ENCODE data around the gene TMEM38A.

Gene TMEM38A

GRCh38 chr19:16660763-16661479 is at the start of gene TMEM38A:
Gene TMEM38A (plus strand): TSS chr19:16661139. CDS start chr19:16661218, 79 bp downstream.
- peak within 1 kb of the TSS; percentile 88 for H3K27ac ChIP-seq (ENCODE audit: low read depth, low read length)
- H3K4me1 ChIP-seq (ENCODE audit: control insufficient read depth, insufficient read depth, low read length) = peaks cover 9% of the 10 kb centered on the region
- peak within 1 kb of the TSS; percentile 91 for H3K9ac ChIP-seq (ENCODE audit: low read length)
- peak within 1 kb of the TSS; percentile 88 for H3K4me3 ChIP-seq (ENCODE audit: low read depth, low read length)
- no peaks in the 10 kb centered on the region for H3K9me3 ChIP-seq (ENCODE audit: control insufficient read depth, insufficient read depth, low read depth, low read length)
- peaks cover 30% of the 10 kb centered on the region for H3K36me3 ChIP-seq (ENCODE audit: control insufficient read depth, insufficient read depth, low read length)
- peaks cover 14% of the 10 kb centered on the region; the same call in 1 of the 2 replicates for H3K27me3 ChIP-seq (ENCODE audit: control insufficient read depth, insufficient read depth, low read length)

DNA sequence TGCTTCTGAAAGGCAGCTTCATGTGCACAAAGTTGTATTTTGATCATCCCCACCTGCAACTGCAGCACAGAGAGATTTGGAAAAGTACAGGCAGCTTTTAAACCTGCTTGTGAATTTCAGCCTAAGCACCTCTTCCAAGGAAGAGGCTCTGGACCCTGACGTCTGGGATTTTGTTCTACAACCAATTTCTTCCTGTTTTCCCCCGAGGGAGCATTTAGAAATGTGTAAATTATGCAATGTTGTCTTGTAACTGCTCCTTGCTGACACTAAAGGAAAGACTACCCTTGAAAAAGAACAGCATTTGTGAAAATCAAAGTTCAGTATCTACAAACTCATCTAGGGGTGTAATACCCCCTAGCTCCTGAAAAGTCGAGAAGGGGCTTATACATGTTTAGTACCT is 48.3 kb upstream of the TMEM38A start:
- Histone ChIP-seq H3K9ac (ENCODE audit: low read length) (no peak overlapping the region), H3K36me3 (ENCODE audit: control insufficient read depth, insufficient read depth, low read length) (no peaks in the 10 kb centered on the region), H3K27me3 (ENCODE audit: control insufficient read depth, insufficient read depth, low read length) (no peaks in the 10 kb centered on the region), H3K9me3 (ENCODE audit: control insufficient read depth, insufficient read depth, low read depth, low read length) (no peaks in the 10 kb centered on the region), H3K4me1 (ENCODE audit: control insufficient read depth, insufficient read depth, low read length) (peaks cover 15% of the 10 kb centered on the region; the same call in 1 of the 2 replicates), H3K27ac (ENCODE audit: low read depth, low read length) (no peak overlapping the region), H3K4me3 (ENCODE audit: low read depth, low read length) (no peak overlapping the region)

- Histone ChIP-seq H3K36me3 (ENCODE audit: control insufficient read depth, insufficient read depth, low read length) (no peaks in the 10 kb centered on the region), H3K4me1 (ENCODE audit: control insufficient read depth, insufficient read depth, low read length) (peaks cover 15% of the 10 kb centered on the region; the same call in 1 of the 2 replicates), H3K27me3 (ENCODE audit: control insufficient read depth, insufficient read depth, low read length) (no peaks in the 10 kb centered on the region), H3K9me3 (ENCODE audit: control insufficient read depth, insufficient read depth, low read depth, low read length) (no peaks in the 10 kb centered on the region), H3K9ac (ENCODE audit: low read length) (no peak overlapping the region), H3K4me3 (ENCODE audit: low read depth, low read length) (no peak overlapping the region), H3K27ac (ENCODE audit: low read depth, low read length) (no peak overlapping the region)
These were observed 47.1 kb upstream of the TMEM38A start for GRCh38 chr19:16613841-16614240.

DNA sequence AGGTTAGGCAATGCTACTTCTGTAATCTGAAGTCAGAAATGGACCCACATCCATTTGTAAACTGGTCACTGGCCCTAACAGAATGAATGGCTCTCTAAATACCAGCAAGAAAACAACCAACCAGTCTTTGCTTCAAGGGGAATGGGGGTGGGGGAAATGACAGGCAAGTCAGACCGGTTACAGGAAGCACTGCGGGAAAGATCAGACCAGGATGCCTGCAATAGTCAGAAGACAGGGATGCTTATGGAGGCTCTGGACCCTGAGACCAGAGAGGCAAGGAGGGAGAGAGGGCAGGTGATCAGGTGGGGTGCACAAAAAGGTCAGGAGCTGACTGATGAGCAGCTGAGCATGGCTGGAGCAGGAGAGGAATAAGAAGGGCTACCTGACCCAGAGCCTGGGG is 46.0 kb upstream of the TMEM38A start:
- Histone ChIP-seq H3K9me3 (ENCODE audit: control insufficient read depth, insufficient read depth, low read depth, low read length) (no peaks in the 10 kb centered on the region), H3K4me1 (ENCODE audit: control insufficient read depth, insufficient read depth, low read length) (peaks cover 20% of the 10 kb centered on the region), H3K27ac (ENCODE audit: low read depth, low read length) (no peak overlapping the region), H3K36me3 (ENCODE audit: control insufficient read depth, insufficient read depth, low read length) (no peaks in the 10 kb centered on the region), H3K9ac (ENCODE audit: low read length) (no peak overlapping the region), H3K4me3 (ENCODE audit: low read depth, low read length) (no peak overlapping the region), H3K27me3 (ENCODE audit: control insufficient read depth, insufficient read depth, low read length) (no peaks in the 10 kb centered on the region)

- H3K4me1 ChIP-seq (ENCODE audit: control insufficient read depth, insufficient read depth, low read length) = peaks cover 22% of the 10 kb centered on the region
- no peaks in the 10 kb centered on the region for H3K9me3 ChIP-seq (ENCODE audit: control insufficient read depth, insufficient read depth, low read depth, low read length)
- no peaks in the 10 kb centered on the region for H3K36me3 ChIP-seq (ENCODE audit: control insufficient read depth, insufficient read depth, low read length)
- H3K27ac ChIP-seq (ENCODE audit: low read depth, low read length) = no peak overlapping the region
- no peak overlapping the region for H3K9ac ChIP-seq (ENCODE audit: low read length)
- no peaks in the 10 kb centered on the region for H3K27me3 ChIP-seq (ENCODE audit: control insufficient read depth, insufficient read depth, low read length)
- no peak overlapping the region for H3K4me3 ChIP-seq (ENCODE audit: low read depth, low read length)
These were observed 45.1 kb upstream of the TMEM38A start for GRCh38 chr19:16615808-16616207.

DNA sequence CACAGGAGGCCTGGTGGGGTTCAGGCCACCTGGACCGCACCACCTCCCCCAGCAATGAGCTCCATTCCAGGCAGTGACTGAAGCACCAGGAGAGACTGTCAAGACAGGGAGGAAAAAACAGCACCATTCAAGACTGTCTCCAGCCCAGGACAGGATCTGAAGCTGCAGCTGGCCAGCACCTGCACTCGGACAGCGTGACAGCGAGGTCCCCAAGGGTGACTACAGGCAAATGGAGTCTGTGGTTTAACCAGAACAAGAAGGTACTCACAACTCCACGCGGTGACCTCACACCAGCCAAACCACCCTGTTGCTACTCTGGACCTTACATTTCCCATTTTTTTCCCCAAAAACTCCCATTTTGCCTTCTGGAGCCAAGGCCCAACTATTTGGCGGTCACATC is 42.7 kb upstream of the TMEM38A start:
- H3K4me3 ChIP-seq (ENCODE audit: low read depth, low read length) = no peak overlapping the region
- H3K9ac ChIP-seq (ENCODE audit: low read length) = no peak overlapping the region
- no peaks in the 10 kb centered on the region for H3K9me3 ChIP-seq (ENCODE audit: control insufficient read depth, insufficient read depth, low read depth, low read length)
- no peaks in the 10 kb centered on the region for H3K27me3 ChIP-seq (ENCODE audit: control insufficient read depth, insufficient read depth, low read length)
- H3K27ac ChIP-seq (ENCODE audit: low read depth, low read length) = no peak overlapping the region
- H3K4me1 ChIP-seq (ENCODE audit: control insufficient read depth, insufficient read depth, low read length) = peaks cover 22% of the 10 kb centered on the region
- H3K36me3 ChIP-seq (ENCODE audit: control insufficient read depth, insufficient read depth, low read length) = no peaks in the 10 kb centered on the region

- peaks cover 22% of the 10 kb centered on the region for H3K4me1 ChIP-seq (ENCODE audit: control insufficient read depth, insufficient read depth, low read length)
- no peak overlapping the region for H3K27ac ChIP-seq (ENCODE audit: low read depth, low read length)
These were observed 41.5 kb upstream of the TMEM38A start for GRCh38 chr19:16619457-16619856.

GRCh38 chr19:16620018-16620417 is 40.9 kb upstream of the TMEM38A start:
- Histone ChIP-seq H3K27ac (ENCODE audit: low read depth, low read length) (no peak overlapping the region), H3K9ac (ENCODE audit: low read length) (no peak overlapping the region), H3K4me3 (ENCODE audit: low read depth, low read length) (no peak overlapping the region), H3K9me3 (ENCODE audit: control insufficient read depth, insufficient read depth, low read depth, low read length) (no peaks in the 10 kb centered on the region), H3K4me1 (ENCODE audit: control insufficient read depth, insufficient read depth, low read length) (peaks cover 20% of the 10 kb centered on the region), H3K36me3 (ENCODE audit: control insufficient read depth, insufficient read depth, low read length) (peaks cover 14% of the 10 kb centered on the region), H3K27me3 (ENCODE audit: control insufficient read depth, insufficient read depth, low read length) (no peaks in the 10 kb centered on the region)

More at GRCh38 chr19:16619457-16619856, 41.5 kb upstream of the TMEM38A start:
- no peak overlapping the region for H3K4me3 ChIP-seq (ENCODE audit: low read depth, low read length)
- H3K9ac ChIP-seq (ENCODE audit: low read length) = no peak overlapping the region
- no peaks in the 10 kb centered on the region for H3K9me3 ChIP-seq (ENCODE audit: control insufficient read depth, insufficient read depth, low read depth, low read length)
- peaks cover 10% of the 10 kb centered on the region for H3K36me3 ChIP-seq (ENCODE audit: control insufficient read depth, insufficient read depth, low read length)
- no peaks in the 10 kb centered on the region for H3K27me3 ChIP-seq (ENCODE audit: control insufficient read depth, insufficient read depth, low read length)

DNA sequence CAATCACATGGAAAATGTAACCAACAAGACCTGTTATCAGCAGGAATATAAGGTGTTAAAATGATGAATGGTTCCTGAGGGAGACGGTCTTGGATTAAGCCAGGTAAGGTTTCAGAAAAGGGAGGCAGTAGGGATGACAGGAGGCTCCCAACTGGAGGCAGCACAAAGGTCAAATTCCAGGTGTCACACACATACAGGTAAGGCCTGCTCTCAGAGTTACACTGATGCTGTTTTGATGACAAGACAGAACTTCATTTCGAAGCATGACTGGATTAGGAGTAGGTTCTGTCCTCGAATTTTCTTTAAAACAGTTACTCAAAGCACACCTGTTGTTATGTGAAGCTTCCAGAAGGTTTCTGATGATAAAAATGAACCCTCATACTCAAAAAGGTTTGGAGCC is 40.4 kb upstream of the TMEM38A start:
- H3K9me3 ChIP-seq (ENCODE audit: control insufficient read depth, insufficient read depth, low read depth, low read length) = no peaks in the 10 kb centered on the region
- H3K9ac ChIP-seq (ENCODE audit: low read length) = no peak overlapping the region
- no peaks in the 10 kb centered on the region for H3K27me3 ChIP-seq (ENCODE audit: control insufficient read depth, insufficient read depth, low read length)
- no peak overlapping the region for H3K4me3 ChIP-seq (ENCODE audit: low read depth, low read length)
- no peak overlapping the region for H3K27ac ChIP-seq (ENCODE audit: low read depth, low read length)
- H3K4me1 ChIP-seq (ENCODE audit: control insufficient read depth, insufficient read depth, low read length) = peaks cover 18% of the 10 kb centered on the region
- peaks cover 14% of the 10 kb centered on the region for H3K36me3 ChIP-seq (ENCODE audit: control insufficient read depth, insufficient read depth, low read length)

- Histone ChIP-seq H3K9ac (ENCODE audit: low read length) (no peak overlapping the region), H3K4me3 (ENCODE audit: low read depth, low read length) (no peak overlapping the region), H3K4me1 (ENCODE audit: control insufficient read depth, insufficient read depth, low read length) (peaks cover 19% of the 10 kb centered on the region), H3K9me3 (ENCODE audit: control insufficient read depth, insufficient read depth, low read depth, low read length) (no peaks in the 10 kb centered on the region), H3K27ac (ENCODE audit: low read depth, low read length) (no peak overlapping the region), H3K36me3 (ENCODE audit: control insufficient read depth, insufficient read depth, low read length) (peaks cover 14% of the 10 kb centered on the region), H3K27me3 (ENCODE audit: control insufficient read depth, insufficient read depth, low read length) (no peaks in the 10 kb centered on the region)
These were observed 39.7 kb upstream of the TMEM38A start for GRCh38 chr19:16621165-16621800.

DNA sequence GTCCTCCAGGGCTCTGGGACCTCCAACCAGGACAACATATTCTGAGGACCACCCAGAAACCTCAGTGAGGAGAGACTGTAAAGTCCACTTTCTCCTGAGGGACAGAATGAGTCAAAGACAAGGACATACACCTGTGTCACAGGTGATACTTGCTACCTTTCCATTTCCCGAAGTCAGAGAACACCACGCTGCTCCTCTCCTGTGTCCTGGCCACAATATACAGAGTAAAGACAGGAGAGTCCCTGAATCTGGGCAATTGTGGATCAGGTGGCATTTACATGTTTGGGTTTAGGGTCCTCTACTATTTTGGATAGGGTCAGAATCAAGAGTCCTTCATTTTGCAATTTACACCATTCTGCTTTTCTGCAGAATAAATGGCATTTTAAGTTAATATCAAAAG is 37.9 kb upstream of the TMEM38A start:
- Histone ChIP-seq H3K9ac (ENCODE audit: low read length) (no peak overlapping the region), H3K9me3 (ENCODE audit: control insufficient read depth, insufficient read depth, low read depth, low read length) (no peaks in the 10 kb centered on the region), H3K27ac (ENCODE audit: low read depth, low read length) (no peak overlapping the region), H3K4me1 (ENCODE audit: control insufficient read depth, insufficient read depth, low read length) (peaks cover 19% of the 10 kb centered on the region), H3K4me3 (ENCODE audit: low read depth, low read length) (no peak overlapping the region), H3K27me3 (ENCODE audit: control insufficient read depth, insufficient read depth, low read length) (no peaks in the 10 kb centered on the region), H3K36me3 (ENCODE audit: control insufficient read depth, insufficient read depth, low read length) (peaks cover 14% of the 10 kb centered on the region)
